Activated naive CD8-positive, alpha-beta T cell (primary cell): ENCODE measurements around the gene CSNK1G3.
"Not testable (repeated sequence)": the region's sequence is repeated elsewhere in the genome, so short reads cannot be mapped to it uniquely, and the experiment has no call there.

Experiments
- H3K27ac Mint-ChIP-seq: one replicate; pipeline ENCODE4 v1.8.0; 2021; ENCODE audit warnings: mixed read lengths
- H3K27me3 Mint-ChIP-seq: one replicate; pipeline ENCODE4 v1.8.0; 2021; ENCODE audit warnings: mixed read lengths
- H3K36me3 Mint-ChIP-seq: one replicate; pipeline ENCODE4 v1.8.0; 2021; ENCODE audit warnings: mixed read lengths
- H3K4me1 Mint-ChIP-seq: one replicate; pipeline ENCODE4 v1.8.0; 2021; ENCODE audit warnings: low read depth, mixed read lengths
- H3K4me3 Mint-ChIP-seq: one replicate; pipeline ENCODE4 v1.8.0; 2021; ENCODE audit warnings: mild to moderate bottlenecking, mixed read lengths
- H3K9me3 Mint-ChIP-seq: one replicate; pipeline ENCODE4 v1.8.0; 2021; ENCODE audit warnings: low read depth, mixed read lengths

The CSNK1G3 gene

DNA sequence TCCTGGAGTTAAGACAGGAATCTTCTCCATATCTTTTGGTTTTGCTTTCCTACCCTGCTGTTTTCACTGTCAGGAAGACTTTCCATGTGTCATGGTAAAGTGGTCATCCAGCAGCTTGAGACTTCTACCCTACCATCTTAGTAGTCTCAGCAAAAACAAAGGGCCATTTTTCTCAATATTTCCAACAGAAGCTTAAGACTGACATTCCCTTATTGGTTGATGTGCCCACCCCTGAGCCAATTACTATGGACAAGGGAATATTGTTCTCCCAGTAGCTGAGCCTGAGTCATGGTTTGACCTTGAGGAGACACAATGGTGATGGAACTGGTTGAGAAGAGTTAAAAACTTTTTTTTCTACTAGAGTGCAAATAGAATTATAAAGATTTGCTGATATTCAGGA, 105.6 kb downstream of the CSNK1G3 start:
- no peaks in the 10 kb centered on the region for H3K9me3 Mint-ChIP-seq
- H3K36me3 Mint-ChIP-seq: peaks cover 3% of the 10 kb centered on the region
- no peaks in the 10 kb centered on the region for H3K27me3 Mint-ChIP-seq
- H3K4me3 Mint-ChIP-seq: no peak overlapping the region
- H3K4me1 Mint-ChIP-seq: no peaks in the 10 kb centered on the region
- no peak overlapping the region for H3K27ac Mint-ChIP-seq

DNA sequence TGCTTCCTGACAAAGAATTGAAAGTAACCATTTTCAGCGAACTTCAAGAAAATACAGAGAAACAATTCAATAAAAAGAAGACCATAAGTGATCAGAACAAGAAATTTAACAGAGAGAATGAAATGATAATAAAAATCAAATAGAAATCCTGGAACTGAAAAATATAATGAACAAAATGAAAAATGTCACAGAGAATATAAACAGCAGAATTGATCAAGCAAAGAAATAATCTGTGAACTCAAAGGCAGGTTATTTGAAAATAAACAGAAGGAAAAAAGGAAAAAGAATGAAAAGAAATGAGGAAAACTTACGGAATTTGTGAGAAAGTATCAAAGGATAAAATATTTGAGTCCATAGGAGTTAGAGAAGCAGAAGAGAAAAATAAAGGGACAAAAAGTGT, 114.1 kb downstream of the CSNK1G3 start:
- H3K36me3 Mint-ChIP-seq: peaks cover 12% of the 10 kb centered on the region
- no peak overlapping the region for H3K27ac Mint-ChIP-seq
- H3K9me3 Mint-ChIP-seq: peaks cover 29% of the 10 kb centered on the region
- H3K4me3 Mint-ChIP-seq: no peak overlapping the region
- H3K4me1 Mint-ChIP-seq: no peaks in the 10 kb centered on the region
- peaks cover 9% of the 10 kb centered on the region for H3K27me3 Mint-ChIP-seq

DNA sequence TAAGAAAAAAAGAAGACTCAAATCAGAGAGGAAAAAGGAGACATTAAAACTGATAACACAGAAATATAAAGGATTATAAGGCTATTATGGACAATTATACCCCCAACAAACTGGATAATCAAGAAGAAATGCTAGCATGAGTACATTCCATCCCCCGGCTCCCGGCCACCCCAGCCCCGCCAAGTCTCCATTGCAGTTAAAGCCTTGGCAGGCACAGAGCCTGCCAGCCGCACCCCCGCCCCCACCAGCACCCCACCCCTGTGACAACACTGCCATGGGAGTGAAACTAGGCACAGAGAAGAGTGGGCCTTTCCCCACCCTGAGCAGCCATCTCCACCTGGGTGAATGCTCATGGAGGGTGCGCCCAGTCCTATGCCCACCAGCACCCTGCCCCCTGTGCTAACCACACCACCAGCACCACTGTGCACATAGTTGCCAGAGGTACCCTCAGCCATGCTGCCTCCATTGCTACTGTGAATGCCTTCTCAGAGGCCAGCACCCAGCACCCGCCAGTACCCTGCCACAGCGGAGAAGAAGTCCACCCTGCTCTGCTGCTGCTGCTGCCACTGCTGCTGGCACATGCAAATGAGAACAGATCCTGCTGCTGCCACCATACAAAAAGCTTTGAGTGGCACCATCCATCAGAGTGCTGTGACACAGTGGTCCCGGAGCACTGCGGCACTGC, 117.0 kb downstream of the CSNK1G3 start:
- no peaks in the 10 kb centered on the region for H3K4me1 Mint-ChIP-seq
- peaks cover 12% of the 10 kb centered on the region for H3K36me3 Mint-ChIP-seq
- no peak overlapping the region for H3K4me3 Mint-ChIP-seq
- peaks cover 40% of the 10 kb centered on the region for H3K9me3 Mint-ChIP-seq
- H3K27ac Mint-ChIP-seq: no peak overlapping the region
- peaks cover 9% of the 10 kb centered on the region for H3K27me3 Mint-ChIP-seq

GRCh38 chr5:123636006-123636405, 124.0 kb downstream of the CSNK1G3 start:
- Mint-ChIP-seq H3K4me1 (no peaks in the 10 kb centered on the region), H3K9me3 (peaks cover 11% of the 10 kb centered on the region), H3K4me3 (no peak overlapping the region), H3K27ac (no peak overlapping the region), H3K36me3 (no peaks in the 10 kb centered on the region), H3K27me3 (peaks cover 7% of the 10 kb centered on the region)

GRCh38 chr5:123637028-123637427, 125.1 kb downstream of the CSNK1G3 start:
- H3K36me3 Mint-ChIP-seq, H3K4me1 Mint-ChIP-seq, H3K27ac Mint-ChIP-seq, H3K9me3 Mint-ChIP-seq, H3K4me3 Mint-ChIP-seq, H3K27me3 Mint-ChIP-seq: not testable (repeated sequence)

DNA sequence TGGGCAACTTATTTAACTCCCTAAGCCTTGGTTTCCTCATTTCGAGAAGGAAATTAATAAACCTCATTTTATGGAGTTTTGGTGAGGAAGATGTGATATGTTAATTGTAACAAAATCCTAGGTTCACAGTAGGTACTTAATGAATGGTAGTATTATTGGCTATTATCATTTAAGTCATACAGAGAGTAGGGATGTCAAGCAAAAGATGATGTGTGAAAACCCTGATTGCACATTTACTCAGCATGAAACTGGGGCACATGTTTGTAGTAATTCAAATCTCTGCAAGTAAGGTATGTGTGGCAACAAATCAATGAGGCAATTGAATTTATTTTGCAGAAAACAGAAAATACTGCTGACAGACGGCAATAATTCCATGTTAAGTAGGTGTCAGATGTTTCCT, 127.3 kb downstream of the CSNK1G3 start:
- Mint-ChIP-seq H3K9me3 (no peaks in the 10 kb centered on the region), H3K27me3 (peaks cover 7% of the 10 kb centered on the region), H3K36me3 (no peaks in the 10 kb centered on the region), H3K4me3 (no peak overlapping the region), H3K4me1 (no peaks in the 10 kb centered on the region), H3K27ac (no peak overlapping the region)

DNA sequence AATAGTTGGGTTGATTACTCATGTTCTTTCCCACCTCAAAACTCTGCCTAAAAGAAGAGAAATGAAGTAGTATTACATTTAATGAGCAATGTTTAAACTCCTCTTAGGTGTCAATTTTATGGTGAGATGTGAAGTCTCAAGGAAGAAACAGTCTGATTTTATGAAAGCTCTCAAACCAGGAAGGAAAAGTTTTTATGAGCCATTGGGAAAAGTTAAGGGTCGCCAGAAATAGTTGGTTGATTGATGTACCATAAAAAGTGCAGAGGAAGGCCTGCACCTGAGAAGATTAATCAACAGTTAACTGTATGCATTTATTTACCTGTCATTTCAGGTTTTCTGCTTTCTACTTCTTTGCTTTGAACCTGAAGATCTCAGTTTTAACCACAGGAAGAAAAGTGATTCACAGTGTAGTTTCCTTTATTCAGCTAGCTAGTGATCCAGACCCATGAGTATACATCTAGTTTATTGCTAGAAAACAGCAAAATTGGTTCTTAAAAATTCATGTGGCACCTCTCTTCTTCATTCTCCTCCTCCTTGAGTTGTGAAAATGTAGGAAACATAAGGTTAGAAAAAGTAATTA, 133.1 kb downstream of the CSNK1G3 start:
- no peaks in the 10 kb centered on the region for H3K4me1 Mint-ChIP-seq
- peaks cover 13% of the 10 kb centered on the region for H3K27me3 Mint-ChIP-seq
- H3K27ac Mint-ChIP-seq: no peak overlapping the region
- H3K9me3 Mint-ChIP-seq: no peaks in the 10 kb centered on the region
- H3K4me3 Mint-ChIP-seq: no peak overlapping the region
- no peaks in the 10 kb centered on the region for H3K36me3 Mint-ChIP-seq

DNA sequence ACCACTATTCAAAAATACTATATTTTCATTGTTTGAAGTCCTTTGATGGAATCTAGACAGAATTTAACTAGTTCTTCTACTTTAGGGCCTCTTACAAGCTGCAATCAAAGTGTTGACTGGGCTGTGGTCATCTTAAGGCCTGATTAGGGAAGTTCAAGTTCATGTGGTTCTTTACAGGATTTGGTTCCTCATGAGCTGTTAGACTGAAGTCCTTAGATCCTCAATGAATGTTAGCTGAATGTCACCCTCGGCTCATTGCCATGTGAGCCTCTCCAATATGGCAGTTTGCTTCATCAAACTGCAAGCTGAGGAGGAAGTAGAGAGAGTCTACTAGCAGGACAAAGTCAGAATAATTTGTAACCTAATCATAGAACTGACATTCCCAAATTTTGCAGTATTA, 135.1 kb downstream of the CSNK1G3 start:
- Mint-ChIP-seq H3K27me3 (peaks cover 13% of the 10 kb centered on the region), H3K9me3 (no peaks in the 10 kb centered on the region), H3K27ac (no peak overlapping the region), H3K4me1 (no peaks in the 10 kb centered on the region), H3K36me3 (no peaks in the 10 kb centered on the region), H3K4me3 (no peak overlapping the region)

GRCh38 chr5:123651234-123651633, 139.3 kb downstream of the CSNK1G3 start:
- Mint-ChIP-seq H3K4me3 (no peak overlapping the region), H3K36me3 (no peaks in the 10 kb centered on the region), H3K27ac (no peak overlapping the region), H3K27me3 (peaks cover 12% of the 10 kb centered on the region), H3K4me1 (no peaks in the 10 kb centered on the region), H3K9me3 (no peaks in the 10 kb centered on the region)

GRCh38 chr5:123659011-123659410, 147.0 kb downstream of the CSNK1G3 start:
- Mint-ChIP-seq H3K27me3 (peaks cover 5% of the 10 kb centered on the region), H3K4me1 (no peaks in the 10 kb centered on the region), H3K36me3 (no peaks in the 10 kb centered on the region), H3K27ac (no peak overlapping the region), H3K9me3 (no peaks in the 10 kb centered on the region), H3K4me3 (no peak overlapping the region)

- H3K27me3 Mint-ChIP-seq: peaks cover 5% of the 10 kb centered on the region
- H3K36me3 Mint-ChIP-seq: no peaks in the 10 kb centered on the region
- no peaks in the 10 kb centered on the region for H3K4me1 Mint-ChIP-seq
- no peaks in the 10 kb centered on the region for H3K9me3 Mint-ChIP-seq
- H3K27ac Mint-ChIP-seq: no peak overlapping the region
- no peak overlapping the region for H3K4me3 Mint-ChIP-seq
Observed at GRCh38 chr5:123659495-123659894, 147.5 kb downstream of the CSNK1G3 start.

DNA sequence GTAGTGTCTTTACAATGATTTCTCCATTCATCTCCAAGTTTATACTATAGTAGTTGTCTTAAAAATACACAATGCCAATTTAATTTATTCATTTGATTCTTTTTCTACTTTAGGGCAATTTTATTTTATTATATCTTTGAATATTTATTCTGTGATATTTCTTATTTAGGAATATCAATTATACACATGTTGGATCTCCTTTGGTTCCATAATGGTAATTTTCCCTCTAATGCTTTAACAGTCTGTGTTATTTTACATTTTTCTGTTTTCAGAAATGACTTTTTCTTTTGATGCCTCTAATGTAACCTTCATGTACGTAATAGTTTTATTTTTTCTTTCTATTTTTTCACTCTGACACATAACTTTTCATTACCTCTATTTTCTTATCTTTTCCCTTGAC, 153.0 kb downstream of the CSNK1G3 start:
- H3K9me3 Mint-ChIP-seq: no peaks in the 10 kb centered on the region
- H3K4me1 Mint-ChIP-seq: no peaks in the 10 kb centered on the region
- peaks cover under 1% of the 10 kb centered on the region for H3K27me3 Mint-ChIP-seq
- H3K4me3 Mint-ChIP-seq: no peak overlapping the region
- no peaks in the 10 kb centered on the region for H3K36me3 Mint-ChIP-seq
- H3K27ac Mint-ChIP-seq: no peak overlapping the region

- no peak overlapping the region for H3K27ac Mint-ChIP-seq
- H3K36me3 Mint-ChIP-seq: no peaks in the 10 kb centered on the region
- H3K4me1 Mint-ChIP-seq: no peaks in the 10 kb centered on the region
- no peaks in the 10 kb centered on the region for H3K9me3 Mint-ChIP-seq
- no peaks in the 10 kb centered on the region for H3K27me3 Mint-ChIP-seq
- no peak overlapping the region for H3K4me3 Mint-ChIP-seq
Observed at GRCh38 chr5:123665822-123666371, 153.9 kb downstream of the CSNK1G3 start.
